Brain microvascular endothelial cell (primary cell): ENCODE data around the gene HSFX1.

Experiments
- DNase-seq: peaks from one replicate; pipeline ENCODE4 v3.0.0-alpha.2; 2020
- H3K27ac ChIP-seq: fragments of 250-450 bp; sonication (Bioruptor Pico); 2 replicates; pipeline ENCODE4 v1.5.1; 2020; ENCODE audit warnings: mild to moderate bottlenecking, moderate library complexity
- H3K27me3 ChIP-seq: fragments of 250-450 bp; sonication (Bioruptor Pico); replicated peaks from 2 replicates; pipeline ENCODE4 v1.5.1; 2020; ENCODE audit warnings: mild to moderate bottlenecking
- H3K36me3 ChIP-seq: fragments of 250-450 bp; sonication (Bioruptor Pico); replicated peaks from 2 replicates; pipeline ENCODE4 v1.5.1; 2020; ENCODE audit warnings: mild to moderate bottlenecking
- H3K4me3 ChIP-seq: 2 replicates; pipeline ENCODE4 v1.5.1; 2011; ENCODE audit warnings: low read depth, mild to moderate bottlenecking, control low read depth, low read length, moderate library complexity
- CTCF ChIP-seq: IDR thresholded peaks from 2 replicates; pipeline ENCODE4 v1.5.1; 2011; ENCODE audit warnings: low read depth, mild to moderate bottlenecking, moderate library complexity, low read length, control low read depth, inconsistent platforms; ENCODE audit errors: missing control alignments
- in situ Hi-C: cut with HindIII; loops from 2 replicates; pipeline ENCODE4 v1.10.0; 2017; ENCODE audit warnings: low sequenced_read_pairs, low pct_ligation_motif_present

HSFX1 gene

GRCh38 chrX:149818652-149819051, 44.8 kb downstream of the HSFX1 start:
- TF ChIP-seq CTCF = no peak
- Histone ChIP-seq H3K4me3 (no peak overlapping the region), H3K27ac (no peak overlapping the region), H3K27me3 (no peaks in the 10 kb centered on the region), H3K36me3 (no peaks in the 10 kb centered on the region)
- in situ Hi-C loops = no loop called here
- no peak for DNase-seq

- in situ Hi-C loops = no loop called here
- Histone ChIP-seq H3K36me3 (no peaks in the 10 kb centered on the region), H3K4me3 (no peak overlapping the region), H3K27ac (no peak overlapping the region), H3K27me3 (no peaks in the 10 kb centered on the region)
- DNase-seq = no peak
- TF ChIP-seq CTCF = no peak
Observed at GRCh38 chrX:149819371-149819770, 45.5 kb downstream of the HSFX1 start.

DNA sequence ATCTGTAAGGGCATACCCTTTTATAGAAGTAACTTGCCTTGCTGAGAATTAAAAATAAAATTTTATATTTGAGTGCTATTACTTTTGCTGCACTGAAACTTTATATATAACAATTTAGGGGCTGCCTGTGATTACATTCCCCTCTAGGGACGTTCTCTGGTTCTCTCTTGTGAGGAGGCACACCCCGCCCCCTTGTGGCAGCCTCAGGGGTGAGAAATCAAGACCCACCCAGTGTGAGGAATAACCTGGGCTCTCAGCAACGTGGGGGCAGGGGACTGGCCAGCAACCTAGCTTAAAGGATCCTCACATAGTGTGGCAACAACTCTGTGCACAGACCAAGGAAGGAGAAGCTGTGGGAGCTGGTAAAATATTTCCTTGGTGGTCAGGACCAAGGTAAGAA, 51.6 kb downstream of the HSFX1 start:
- no peaks in the 10 kb centered on the region for H3K36me3 ChIP-seq
- in situ Hi-C loops = no loop called here
- DNase-seq = peak; percentile 22

More for the DNA sequence above, 51.6 kb downstream of the HSFX1 start:
- no peak overlapping the region for H3K4me3 ChIP-seq
- TF ChIP-seq CTCF = peak; percentile 46
- no peaks in the 10 kb centered on the region for H3K27me3 ChIP-seq
- H3K27ac ChIP-seq = no peak overlapping the region
